HepG2 (cell line): Measurements from ENCODE around the gene HNRNPUL2. TPM values are rescaled to one million over a fixed set of nuclear protein-coding genes. Genes with fewer than 3 reads are reported as not detected.

ENCODE experiments used
- BORCS8-MEF2B ChIP-seq: sonication (generic); formaldehyde crosslinking; IDR thresholded peaks from 2 replicates; pipeline ENCODE4 v1.8.0; 2022; ENCODE audit warnings: mild to moderate bottlenecking, missing genetic modification reagents
- ETS1 ChIP-seq: sonication (generic); formaldehyde crosslinking; IDR thresholded peaks from 2 replicates; pipeline ENCODE4 v1.4.0; 2020; ENCODE audit warnings: missing genetic modification reagents
- GABPB1 ChIP-seq: IDR thresholded peaks from 2 replicates; pipeline ENCODE4 v1.6.1; 2016; ENCODE audit warnings: mild to moderate bottlenecking, missing genetic modification reagents, moderate library complexity, missing compliant biosample characterization
- GPBP1L1 ChIP-seq: sonication (generic); formaldehyde crosslinking; IDR thresholded peaks from 2 replicates; pipeline ENCODE4 v1.5.0; 2020; ENCODE audit warnings: mild to moderate bottlenecking, missing genetic modification reagents
- HCFC1 ChIP-seq: fragments of 150-350 bp; IDR thresholded peaks from 2 replicates; pipeline ENCODE4 v1.6.1; 2014; ENCODE audit warnings: low read depth, low read length
- JARID2 ChIP-seq: sonication (generic); formaldehyde crosslinking; IDR thresholded peaks from 2 replicates; pipeline ENCODE4 v1.8.1; 2023; ENCODE audit warnings: missing genetic modification reagents, inconsistent platforms; ENCODE audit not compliant: insufficient replicate concordance
- MEIS1 ChIP-seq: sonication (generic); formaldehyde crosslinking; IDR thresholded peaks from 2 replicates; pipeline ENCODE4 v1.9.0; 2021; ENCODE audit warnings: mild to moderate bottlenecking, missing genetic modification reagents, moderate library complexity, borderline replicate concordance
- MTERF4 ChIP-seq: sonication (generic); formaldehyde crosslinking; IDR thresholded peaks from 2 replicates; pipeline ENCODE4 v1.8.0; 2023; ENCODE audit warnings: mild to moderate bottlenecking, missing genetic modification reagents
- MYC ChIP-seq: sonication (generic); formaldehyde crosslinking; IDR thresholded peaks from 2 replicates; pipeline ENCODE4 v1.9.0; 2021; ENCODE audit warnings: missing genetic modification reagents, borderline replicate concordance
- NFE2L2 ChIP-seq: fragments of 150-350 bp; IDR thresholded peaks from 2 replicates; pipeline ENCODE4 v1.6.1; 2014; ENCODE audit warnings: low read length
- NONO ChIP-seq, 2 experiments: fragments of 450-650 bp in 1 of 2; sonication (generic) in 1 of 2; formaldehyde crosslinking in 1 of 2; IDR thresholded peaks in 1 of 2; conservative IDR thresholded peaks in 1 of 2; 2 replicates each; pipeline versions ENCODE4 v1.6.1 to v1.8.0; 2017 to 2022; ENCODE audit warnings: mild to moderate bottlenecking in 1 of 2, missing genetic modification reagents in 1 of 2, moderate library complexity in 1 of 2
- PATZ1 ChIP-seq: sonication (generic); formaldehyde crosslinking; IDR thresholded peaks from 2 replicates; pipeline ENCODE4 v1.4.0; 2020; ENCODE audit warnings: missing genetic modification reagents
- REL ChIP-seq: sonication (generic); formaldehyde crosslinking; conservative IDR thresholded peaks from 2 replicates; pipeline ENCODE4 v1.8.0; 2022; ENCODE audit warnings: mild to moderate bottlenecking, missing genetic modification reagents, moderate library complexity
- SATB2 ChIP-seq: sonication (generic); formaldehyde crosslinking; IDR thresholded peaks from 2 replicates; pipeline ENCODE4 v1.5.0; 2020; ENCODE audit warnings: missing genetic modification reagents
- SOX5 ChIP-seq: IDR thresholded peaks from 2 replicates; pipeline ENCODE4 v1.6.1; 2016; ENCODE audit warnings: borderline replicate concordance
- SPEN ChIP-seq: sonication (generic); formaldehyde crosslinking; IDR thresholded peaks from 2 replicates; pipeline ENCODE4 v1.5.1; 2020; ENCODE audit warnings: low read depth, mild to moderate bottlenecking, missing genetic modification reagents
- ZBTB3 ChIP-seq: sonication (generic); formaldehyde crosslinking; IDR thresholded peaks from 2 replicates; pipeline ENCODE4 v1.4.0; 2020; ENCODE audit warnings: low read depth, mild to moderate bottlenecking, moderate library complexity, missing genetic modification reagents, borderline replicate concordance
- ZFP41 ChIP-seq: sonication (generic); formaldehyde crosslinking; IDR thresholded peaks from 2 replicates; pipeline ENCODE4 v1.4.0; 2020; ENCODE audit warnings: mild to moderate bottlenecking, missing genetic modification reagents, borderline replicate concordance
- ZFY ChIP-seq: sonication (generic); formaldehyde crosslinking; IDR thresholded peaks from 2 replicates; pipeline ENCODE4 v1.4.0; 2020; ENCODE audit warnings: missing genetic modification reagents
- ZNF329 ChIP-seq: sonication (generic); formaldehyde crosslinking; IDR thresholded peaks from 2 replicates; pipeline ENCODE4 v1.9.0; 2021; ENCODE audit warnings: low read depth, mild to moderate bottlenecking, missing genetic modification reagents
- ZNF44 ChIP-seq: sonication (generic); formaldehyde crosslinking; IDR thresholded peaks from 2 replicates; pipeline ENCODE4 v1.5.1; 2020; ENCODE audit warnings: mild to moderate bottlenecking, missing genetic modification reagents
- ZNF501 ChIP-seq: sonication (generic); formaldehyde crosslinking; IDR thresholded peaks from 2 replicates; pipeline ENCODE4 v1.5.1; 2020; ENCODE audit warnings: mild to moderate bottlenecking, moderate library complexity, missing genetic modification reagents
- ZNF556 ChIP-seq: sonication (generic); formaldehyde crosslinking; IDR thresholded peaks from 2 replicates; pipeline ENCODE4 v1.4.0; 2020; ENCODE audit warnings: mild to moderate bottlenecking, missing genetic modification reagents, borderline replicate concordance
- polyA plus RNA-seq, 8 experiments: library from polyadenylated mRNA; depleted of rRNA in 3 of 8; stranded (reverse) in 7 of 8; unstranded in 1 of 8; fragments of >200 nt; fragmentation: Illumina TruSeq in 4 of 8; extraction: Trizol in 4 of 8; gene quantifications; 2 replicates each; pipeline versions ENCODE4 v1.2.1 to v1.2.3, GENCODE V29; 2011 to 2016; ENCODE audit warnings: low read depth in 4 of 8, missing spikeins in 1 of 8, mixed read lengths in 1 of 8; ENCODE audit not compliant: insufficient read depth in 1 of 8
- total RNA-seq, 5 experiments: library from RNA; depleted of rRNA; stranded (reverse); fragments of >200 nt; fragmentation: Illumina TruSeq; extraction: Trizol; gene quantifications; 2 replicates each; pipeline ENCODE4 v1.2.3, GENCODE V29; 2016; ENCODE audit warnings: low read depth in 1 of 5

The HNRNPUL2 gene
- total and polyA plus RNA-seq, 2 of the 13 experiments (the other 11 are each of a cell fraction or from before 2014, with no cell fraction given), result 8.4 to 9.6 TPM

- TF ChIP-seq JARID2, result peak; percentile 75
- TF ChIP-seq ETS1 (CRISPR knock-in tag), result no peak
- no peak for TF ChIP-seq NFE2L2
- peak; percentile 73; the same call in 1 of the 2 replicates for TF ChIP-seq BORCS8-MEF2B (CRISPR knock-in tag)
- TF ChIP-seq ZFP41, result peak; percentile 79; the same call in 1 of the 2 replicates
- TF ChIP-seq ZBTB3, result peak; percentile 34; the same call in 1 of the 2 replicates
- peak; percentile 70 for TF ChIP-seq ZFY (CRISPR knock-in tag)
- TF ChIP-seq MEIS1, result no peak; the same call in 1 of the 2 replicates
- peak; percentile 87 for TF ChIP-seq ZNF501
- no peak for TF ChIP-seq ZNF44 (CRISPR knock-in tag)
- peak; percentile 73; the same call in 1 of the 2 replicates for TF ChIP-seq MYC (CRISPR knock-in tag)
- peak; percentile 58; the same call in 1 of the 2 replicates for TF ChIP-seq HCFC1
- TF ChIP-seq PATZ1 (CRISPR knock-in tag), result peak; percentile 57; the same call in 1 of the 2 replicates
- TF ChIP-seq SATB2 (CRISPR knock-in tag), result no peak
- peak; percentile 98 for TF ChIP-seq GABPB1 (CRISPR knock-in tag)
- TF ChIP-seq ZNF329 (CRISPR knock-in tag), result no peak
- TF ChIP-seq NONO (IDR thresholded peaks at IDR 0.05), result no peak
- TF ChIP-seq NONO (CRISPR knock-in tag; conservative IDR thresholded peaks at IDR 0.05), result peak; percentile 85
- peak; percentile 88 for TF ChIP-seq SPEN
- 0 out of 2 replicates have a peak, but pooled peaks have one; percentile 23 for TF ChIP-seq SOX5 (CRISPR knock-in tag)
- TF ChIP-seq REL (CRISPR knock-in tag), result no peak
- TF ChIP-seq MTERF4 (CRISPR knock-in tag), result 0 out of 2 replicates have a peak, but pooled peaks have one; percentile 51
- TF ChIP-seq ZNF556 (CRISPR knock-in tag), result peak; percentile 64
- TF ChIP-seq GPBP1L1, result no peak
Measured at GRCh38 chr11:62678770-62679696, 48.2 kb downstream of the HNRNPUL2 start, which contains the start of gene UBXN1 (continued).
